Measurements from ENCODE around the gene GALK2.

Gene GALK2

DNA sequence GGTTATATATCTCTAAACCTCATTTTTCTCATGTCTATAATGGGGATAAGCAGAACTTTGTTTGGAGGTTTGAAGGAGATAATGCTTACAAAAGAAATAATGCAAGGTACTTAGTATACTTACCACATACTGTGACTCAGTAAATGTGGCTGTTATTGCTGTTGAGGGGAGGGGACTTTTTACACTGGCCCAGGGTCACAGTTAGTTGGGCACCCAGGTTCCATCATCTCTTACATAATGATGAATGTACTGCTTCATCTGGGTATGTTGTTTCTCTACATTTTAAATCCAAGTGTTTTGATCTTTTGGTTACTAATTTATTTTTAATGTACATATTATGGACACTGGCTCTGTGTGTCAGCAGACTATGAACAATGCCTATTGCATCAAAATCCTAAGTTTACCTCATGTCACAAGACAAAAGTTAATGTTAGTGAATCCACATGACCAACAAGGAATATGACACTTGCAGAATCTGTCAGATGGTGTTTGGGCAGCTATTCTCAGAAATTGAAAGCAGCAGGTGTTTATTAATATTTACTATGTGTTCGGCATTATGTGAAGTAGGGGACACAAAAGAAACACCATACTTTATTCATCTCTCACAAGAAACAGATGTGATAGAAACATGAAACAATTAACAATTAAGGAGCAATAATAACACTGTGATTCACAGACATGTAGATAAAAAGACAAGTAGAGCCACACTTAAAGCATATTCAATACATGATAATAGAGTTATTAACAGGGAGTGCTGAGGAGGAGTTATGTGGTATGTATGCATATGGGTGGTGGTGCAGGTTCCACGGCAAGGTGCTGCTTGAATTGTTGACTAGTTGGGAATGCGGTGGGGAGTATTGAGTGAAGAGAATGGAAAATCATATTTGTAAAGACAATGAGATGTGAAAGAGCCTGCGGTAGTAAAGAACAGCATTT, 109.7 kb downstream of the GALK2 start:
- H3K9ac ChIP-seq (ENCODE audit: low read length): peak overlapping the region; percentile 45
- peaks cover 19% of the 10 kb centered on the region for H3F3A ChIP-seq (ENCODE audit: insufficient read depth, low read length)
- peak overlapping the region; percentile 84 for H3K4me2 ChIP-seq (ENCODE audit: low read depth, low read length)
- H2AFZ ChIP-seq (ENCODE audit: low read length): peak overlapping the region; percentile 37
- H3K9me2 ChIP-seq (replicated peaks; ENCODE audit: insufficient read depth, low read length): no peaks in the 10 kb centered on the region
- peak; percentile 69 for DNase-seq
- TF ChIP-seq EZH2 (optimal IDR thresholded peaks at IDR 0.05; ENCODE audit: low read depth, low read length): no peak
- TF ChIP-seq EZH2phosphoT487 (IDR thresholded peaks at IDR 0.05; ENCODE audit: low read length): no peak
- TF ChIP-seq, protein P1, sequence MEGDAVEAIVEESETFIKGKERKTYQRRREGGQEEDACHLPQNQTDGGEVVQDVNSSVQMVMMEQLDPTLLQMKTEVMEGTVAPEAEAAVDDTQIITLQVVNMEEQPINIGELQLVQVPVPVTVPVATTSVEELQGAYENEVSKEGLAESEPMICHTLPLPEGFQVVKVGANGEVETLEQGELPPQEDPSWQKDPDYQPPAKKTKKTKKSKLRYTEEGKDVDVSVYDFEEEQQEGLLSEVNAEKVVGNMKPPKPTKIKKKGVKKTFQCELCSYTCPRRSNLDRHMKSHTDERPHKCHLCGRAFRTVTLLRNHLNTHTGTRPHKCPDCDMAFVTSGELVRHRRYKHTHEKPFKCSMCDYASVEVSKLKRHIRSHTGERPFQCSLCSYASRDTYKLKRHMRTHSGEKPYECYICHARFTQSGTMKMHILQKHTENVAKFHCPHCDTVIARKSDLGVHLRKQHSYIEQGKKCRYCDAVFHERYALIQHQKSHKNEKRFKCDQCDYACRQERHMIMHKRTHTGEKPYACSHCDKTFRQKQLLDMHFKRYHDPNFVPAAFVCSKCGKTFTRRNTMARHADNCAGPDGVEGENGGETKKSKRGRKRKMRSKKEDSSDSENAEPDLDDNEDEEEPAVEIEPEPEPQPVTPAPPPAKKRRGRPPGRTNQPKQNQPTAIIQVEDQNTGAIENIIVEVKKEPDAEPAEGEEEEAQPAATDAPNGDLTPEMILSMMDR (IDR thresholded peaks at IDR 0.05; ENCODE audit: low read length): no peak
- H4K20me1 ChIP-seq (ENCODE audit: insufficient read depth, low read length): no peaks in the 10 kb centered on the region
- peak overlapping the region; percentile 83 for H3K27ac ChIP-seq (ENCODE audit: low read length)
- no peaks in the 10 kb centered on the region for H3K27me3 ChIP-seq (replicated peaks; ENCODE audit: insufficient read depth, low read length)
- peaks cover 34% of the 10 kb centered on the region for H3K4me1 ChIP-seq (ENCODE audit: low read length)
- peak overlapping the region; percentile 33; the same call in 1 of the 2 replicates for H3K4me3 ChIP-seq (ENCODE audit: low read length)
- H3K9me3 ChIP-seq (replicated peaks; ENCODE audit: insufficient read depth, low read length): no peaks in the 10 kb centered on the region
- no peaks in the 10 kb centered on the region for H3K36me3 ChIP-seq (replicated peaks; ENCODE audit: insufficient read depth, low read length)
- H3K79me2 ChIP-seq (ENCODE audit: low read length): peaks cover 5% of the 10 kb centered on the region; the same call in 1 of the 2 replicates

DNA sequence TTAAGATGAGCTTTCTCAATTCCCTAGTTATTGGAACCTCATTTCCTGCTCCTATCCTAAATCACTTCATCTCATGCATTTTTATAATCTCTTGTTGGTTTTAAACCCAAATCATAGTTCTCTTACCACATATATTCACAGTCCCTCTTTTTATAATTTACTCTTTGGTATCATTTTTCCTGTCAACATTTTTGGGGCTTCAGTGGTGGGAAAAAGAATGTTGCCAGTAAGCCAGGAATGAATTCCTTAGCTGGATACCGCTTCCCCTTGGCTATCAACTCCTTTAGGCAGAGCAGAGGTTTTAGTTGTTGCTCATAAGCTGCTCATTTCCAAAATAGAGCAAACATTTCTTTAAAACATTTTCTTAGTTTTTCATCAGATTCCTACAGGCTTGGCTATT, 112.3 kb downstream of the GALK2 start:
- Histone ChIP-seq H3K36me3 (replicated peaks; ENCODE audit: insufficient read depth, low read length) (no peaks in the 10 kb centered on the region), H3K4me3 (ENCODE audit: low read length) (no peak overlapping the region), H3K9me3 (replicated peaks; ENCODE audit: insufficient read depth, low read length) (no peaks in the 10 kb centered on the region), H3K27ac (ENCODE audit: low read length) (no peak overlapping the region), H4K20me1 (ENCODE audit: insufficient read depth, low read length) (no peaks in the 10 kb centered on the region), H3K9ac (ENCODE audit: low read length) (no peak overlapping the region), H3K27me3 (replicated peaks; ENCODE audit: insufficient read depth, low read length) (no peaks in the 10 kb centered on the region), H3K9me2 (replicated peaks; ENCODE audit: insufficient read depth, low read length) (no peaks in the 10 kb centered on the region), H3K79me2 (ENCODE audit: low read length) (peaks cover 5% of the 10 kb centered on the region; the same call in 1 of the 2 replicates), H3K4me1 (ENCODE audit: low read length) (peaks cover 36% of the 10 kb centered on the region), H3F3A (ENCODE audit: insufficient read depth, low read length) (peaks cover 19% of the 10 kb centered on the region), H2AFZ (ENCODE audit: low read length) (no peak overlapping the region), H3K4me2 (ENCODE audit: low read depth, low read length) (no peak overlapping the region)
- DNase-seq: no peak
- TF ChIP-seq EZH2 (optimal IDR thresholded peaks at IDR 0.05; ENCODE audit: low read depth, low read length): no peak
- TF ChIP-seq, protein P1 (IDR thresholded peaks at IDR 0.05; ENCODE audit: low read length): no peak
- no peak for TF ChIP-seq EZH2phosphoT487 (IDR thresholded peaks at IDR 0.05; ENCODE audit: low read length)

DNA sequence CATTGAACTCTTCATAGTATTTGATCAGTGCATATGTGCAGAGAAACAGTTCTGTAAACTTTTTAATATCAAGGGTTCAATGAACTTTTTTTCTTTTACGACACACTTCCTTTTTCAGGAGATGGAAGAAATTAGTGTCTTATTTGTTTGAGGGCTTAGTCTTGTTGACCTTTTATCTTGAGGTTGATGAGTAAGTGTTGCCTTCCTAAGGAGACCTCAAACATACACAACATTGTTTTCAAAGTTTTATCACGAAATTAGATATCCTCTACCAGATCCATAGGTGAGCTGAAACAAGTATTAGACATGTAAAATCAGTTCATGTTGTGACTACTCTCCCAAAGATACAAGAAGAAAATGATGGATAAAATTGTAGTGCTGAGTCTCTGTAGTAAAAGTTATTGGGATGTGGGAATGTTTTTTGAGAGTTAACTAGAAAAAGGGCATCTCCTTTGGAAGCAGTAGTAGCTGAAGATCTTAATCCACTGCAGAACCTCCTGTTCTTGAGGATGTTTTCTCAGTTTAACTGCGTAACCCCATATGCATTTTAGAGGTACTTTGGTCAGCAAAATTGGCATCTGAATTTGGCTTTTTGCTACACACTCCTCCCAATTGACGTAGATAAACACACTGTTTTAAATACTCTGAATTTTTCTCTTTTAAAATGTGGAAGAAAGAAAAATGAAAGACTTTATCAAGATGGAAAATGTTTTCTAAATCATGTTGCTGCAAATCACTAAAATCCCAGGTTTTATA, 116.8 kb downstream of the GALK2 start:
- H3K4me1 ChIP-seq (ENCODE audit: low read length): peaks cover 39% of the 10 kb centered on the region
- H3K4me3 ChIP-seq (ENCODE audit: low read length): no peak overlapping the region
- H4K20me1 ChIP-seq (ENCODE audit: insufficient read depth, low read length): no peaks in the 10 kb centered on the region
- H3K79me2 ChIP-seq (ENCODE audit: low read length): no peaks in the 10 kb centered on the region
- no peak overlapping the region for H3K4me2 ChIP-seq (ENCODE audit: low read depth, low read length)
- H3K9me3 ChIP-seq (replicated peaks; ENCODE audit: insufficient read depth, low read length): no peaks in the 10 kb centered on the region
- no peak for TF ChIP-seq EZH2phosphoT487 (IDR thresholded peaks at IDR 0.05; ENCODE audit: low read length)
- TF ChIP-seq, protein P1 (IDR thresholded peaks at IDR 0.05; ENCODE audit: low read length): no peak
- no peak for TF ChIP-seq EZH2 (optimal IDR thresholded peaks at IDR 0.05; ENCODE audit: low read depth, low read length)
- no peak overlapping the region for H3K27ac ChIP-seq (ENCODE audit: low read length)
- no peaks in the 10 kb centered on the region for H3K36me3 ChIP-seq (replicated peaks; ENCODE audit: insufficient read depth, low read length)
- no peak for DNase-seq
- H3K9ac ChIP-seq (ENCODE audit: low read length): no peak overlapping the region
- no peak overlapping the region for H2AFZ ChIP-seq (ENCODE audit: low read length)
- H3F3A ChIP-seq (ENCODE audit: insufficient read depth, low read length): no peaks in the 10 kb centered on the region; the same call in 1 of the 2 replicates
- H3K9me2 ChIP-seq (replicated peaks; ENCODE audit: insufficient read depth, low read length): no peaks in the 10 kb centered on the region
- no peaks in the 10 kb centered on the region for H3K27me3 ChIP-seq (replicated peaks; ENCODE audit: insufficient read depth, low read length)

Measured in MM.1S (cell line).